ENCODE data around the gene FBXL7.

Gene FBXL7

GRCh38 chr5:15786884-15787283 lies 286.9 kb downstream of the FBXL7 start:
- no peak for DNase-seq

DNA sequence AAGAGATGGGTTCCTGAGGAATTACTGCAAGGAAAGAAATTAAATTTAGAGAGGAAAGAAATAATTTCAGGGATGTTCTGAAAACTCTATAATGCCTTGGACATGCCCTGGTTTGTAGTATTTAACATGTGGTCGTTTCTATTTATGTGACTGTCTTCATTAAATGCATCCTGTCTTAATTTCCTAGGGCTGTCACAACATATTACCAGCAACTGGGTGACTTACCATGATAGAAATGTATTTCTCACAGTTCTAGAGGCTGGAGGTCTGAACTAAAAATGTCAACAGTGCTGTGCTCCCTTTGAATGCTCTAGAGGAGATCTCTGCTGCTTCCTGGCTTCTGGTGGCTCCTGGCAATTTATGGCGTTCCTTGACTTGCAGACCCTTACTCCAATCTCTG lies 287.7 kb downstream of the FBXL7 start:
- DNase-seq = no peak

DNA sequence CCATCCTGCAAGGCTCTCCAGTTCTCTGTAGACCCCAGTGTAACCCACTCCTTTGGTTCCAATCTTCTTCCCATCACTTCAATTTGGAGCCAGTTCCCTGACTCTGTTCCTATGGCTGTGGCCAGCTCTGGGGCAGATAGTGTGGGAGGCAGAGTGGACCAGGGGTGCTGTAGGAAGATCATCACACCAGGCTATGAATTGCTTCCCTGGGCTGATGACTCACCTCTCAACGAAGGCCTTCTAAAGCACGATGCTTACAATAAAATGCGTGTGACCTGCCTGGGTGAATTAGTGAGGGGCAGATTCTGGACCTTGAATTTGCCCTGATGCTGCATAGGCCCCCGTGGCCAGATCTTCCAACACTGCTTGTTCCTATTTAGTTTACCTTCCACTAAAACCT lies 289.7 kb downstream of the FBXL7 start:
- no peak for DNase-seq

- DNase-seq = no peak
These were observed 290.6 kb downstream of the FBXL7 start for GRCh38 chr5:15790446-15791018.

DNA sequence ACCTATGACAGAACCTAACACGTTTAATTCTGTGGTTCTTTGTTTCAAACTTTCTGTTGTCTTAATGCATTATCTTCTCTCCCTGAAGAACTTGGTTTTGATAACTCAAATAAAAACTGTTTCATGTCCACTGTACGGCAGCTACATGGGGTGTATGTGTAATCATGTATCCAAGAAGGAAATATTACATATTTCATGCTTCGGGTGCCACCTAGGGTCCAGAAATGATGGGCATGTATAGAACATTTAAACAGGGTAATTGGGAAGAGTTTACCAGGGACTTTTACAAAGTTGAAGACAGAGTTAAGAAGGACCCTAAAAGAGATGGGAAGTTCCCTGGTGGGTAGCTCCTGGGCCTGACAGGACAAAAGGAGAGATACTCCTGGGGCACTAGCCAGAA lies 291.3 kb downstream of the FBXL7 start:
- DNase-seq = no peak

GRCh38 chr5:15791859-15792258 lies 291.9 kb downstream of the FBXL7 start:
- no peak for DNase-seq

DNA sequence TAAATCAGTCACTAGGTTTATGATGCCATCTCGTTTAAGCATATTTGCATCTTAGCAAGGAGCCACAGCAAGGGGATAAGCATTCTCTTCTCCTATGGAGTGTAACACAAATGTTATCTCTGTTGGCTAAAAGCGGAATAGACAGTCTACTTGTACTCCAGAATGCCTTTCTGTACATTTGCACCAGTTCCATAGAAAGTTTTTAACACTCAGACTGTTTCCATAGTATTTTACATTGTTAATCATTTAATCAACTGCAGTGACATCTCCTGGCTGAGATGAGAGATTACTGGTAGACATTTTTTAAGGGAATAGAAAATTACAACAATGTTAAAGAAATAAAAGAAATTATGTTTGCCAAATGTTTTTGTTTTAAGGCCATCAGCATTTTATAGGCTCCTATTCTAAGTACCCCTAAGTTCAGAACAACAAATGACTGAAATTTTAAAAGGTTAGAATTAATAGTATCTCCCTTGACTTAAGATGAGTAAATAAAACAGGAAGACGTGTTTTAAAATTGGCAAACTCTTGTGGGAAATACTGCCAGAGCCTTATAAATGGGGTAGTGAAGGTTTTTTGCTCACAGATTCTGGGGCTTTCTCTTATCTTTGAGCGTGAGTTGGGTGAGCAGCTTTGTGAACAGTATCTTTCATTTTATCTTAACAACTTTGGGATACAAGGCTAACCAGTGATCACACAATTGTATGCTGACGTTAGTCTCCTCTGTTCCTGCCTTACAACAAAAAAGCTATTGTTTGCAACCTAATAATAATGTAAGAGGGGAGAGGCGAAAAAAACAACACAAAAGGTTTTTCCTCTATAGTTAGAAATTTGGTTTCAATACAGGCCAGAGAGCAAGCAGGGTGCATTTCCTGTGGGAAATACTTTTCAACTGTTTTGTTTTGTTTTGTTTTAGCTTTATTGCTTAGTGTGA lies 294.3 kb downstream of the FBXL7 start:
- no peak for DNase-seq

DNA sequence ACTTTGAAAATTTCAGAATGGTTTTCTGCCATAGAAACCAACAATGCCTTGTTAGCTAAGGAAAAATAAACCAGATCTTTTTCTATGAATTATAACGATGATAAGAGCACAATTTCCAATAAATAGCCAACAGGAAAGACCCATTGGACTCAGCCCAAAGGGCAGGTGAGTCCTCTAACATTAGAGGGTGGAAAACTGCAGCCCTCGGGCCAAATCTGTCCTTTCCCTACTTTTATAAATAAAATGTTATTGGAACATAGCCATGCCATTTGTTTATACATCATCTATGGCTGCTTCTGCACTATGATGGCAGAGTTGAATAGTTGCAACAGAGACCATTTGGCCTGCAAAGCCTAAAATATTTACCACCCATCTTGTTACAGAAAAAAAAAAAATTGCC lies 296.1 kb downstream of the FBXL7 start:
- DNase-seq = no peak

- DNase-seq = no peak
These were observed 296.6 kb downstream of the FBXL7 start for GRCh38 chr5:15796557-15796956.

DNA sequence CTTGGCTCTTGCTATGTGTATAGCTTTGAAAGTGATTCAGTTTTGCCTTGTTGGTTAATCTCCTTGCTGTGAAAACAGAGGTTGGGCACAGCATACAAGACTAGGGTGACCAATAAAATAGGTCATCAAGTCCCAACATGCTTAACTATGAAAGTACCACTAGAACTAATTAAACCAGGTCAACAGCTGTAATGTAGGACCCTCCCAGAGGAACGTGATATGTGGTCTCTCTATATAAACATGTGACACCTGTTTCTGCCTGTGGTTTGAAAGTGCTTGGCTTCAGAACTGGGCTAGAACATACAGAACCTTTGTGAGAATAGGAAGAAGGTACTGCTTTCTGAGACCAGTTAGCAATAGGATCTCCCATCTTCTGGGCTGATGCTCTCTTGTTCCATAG lies 297.1 kb downstream of the FBXL7 start:
- no peak for DNase-seq

DNA sequence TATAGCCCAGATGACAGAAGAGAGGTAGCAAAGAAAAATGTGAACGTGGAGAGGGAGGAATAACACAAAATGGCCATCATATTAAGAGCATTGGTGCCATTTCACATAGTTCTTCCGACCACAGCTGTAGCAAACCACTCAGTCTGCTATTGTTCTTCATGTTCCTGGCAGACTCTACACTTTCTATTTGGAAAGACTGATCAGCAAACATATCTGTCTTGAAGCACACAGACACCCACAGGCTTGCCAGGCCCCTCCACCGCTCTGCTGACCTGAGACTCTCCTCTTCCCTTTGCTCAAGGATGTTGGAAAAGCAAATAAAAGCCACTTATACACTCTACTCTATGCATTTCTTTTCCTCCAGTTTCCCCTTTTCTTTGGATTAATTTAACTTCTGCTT lies 298.0 kb downstream of the FBXL7 start:
- no peak for DNase-seq

DNA sequence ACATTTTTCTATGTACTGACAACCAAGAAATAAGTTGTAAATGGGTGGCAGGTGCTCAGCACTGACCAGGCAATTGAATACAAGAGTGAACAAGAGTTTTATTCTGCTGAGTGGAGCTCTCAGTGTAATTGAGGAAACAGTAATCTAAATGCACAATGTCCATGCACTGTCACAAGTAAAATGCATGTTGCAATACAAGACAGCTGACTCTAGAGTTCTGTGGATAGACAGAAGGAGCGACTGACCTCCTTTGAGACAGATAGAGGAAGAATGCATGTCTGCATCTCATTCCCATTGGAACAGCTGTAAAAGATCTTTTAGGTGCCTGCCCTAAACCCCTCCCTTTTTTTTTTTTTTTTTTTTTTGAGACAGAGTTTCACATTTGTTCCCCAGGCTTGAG lies 299.0 kb downstream of the FBXL7 start:
- DNase-seq = no peak

DNA sequence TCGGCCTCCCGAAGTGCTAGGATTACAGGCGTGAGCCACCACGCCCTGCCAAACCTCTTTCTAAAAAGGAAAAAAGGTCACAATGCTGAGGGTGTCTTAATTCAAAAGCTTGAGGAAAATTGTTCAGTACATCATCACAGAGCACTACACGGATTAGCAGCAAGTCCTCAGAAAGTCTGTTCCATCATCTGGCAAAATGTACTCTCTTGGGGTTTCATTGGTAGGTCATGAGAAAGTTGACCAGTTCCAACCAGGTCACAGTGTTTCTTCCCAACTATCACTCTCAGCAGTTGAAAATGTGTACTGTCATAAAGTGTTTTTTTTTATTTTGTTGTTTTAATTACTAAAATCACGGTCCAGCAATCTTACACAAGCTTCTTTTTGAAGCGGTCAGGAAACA lies 299.6 kb downstream of the FBXL7 start:
- no peak for DNase-seq

- DNase-seq = no peak
These were observed 303.3 kb downstream of the FBXL7 start for GRCh38 chr5:15803280-15803679.

DNA sequence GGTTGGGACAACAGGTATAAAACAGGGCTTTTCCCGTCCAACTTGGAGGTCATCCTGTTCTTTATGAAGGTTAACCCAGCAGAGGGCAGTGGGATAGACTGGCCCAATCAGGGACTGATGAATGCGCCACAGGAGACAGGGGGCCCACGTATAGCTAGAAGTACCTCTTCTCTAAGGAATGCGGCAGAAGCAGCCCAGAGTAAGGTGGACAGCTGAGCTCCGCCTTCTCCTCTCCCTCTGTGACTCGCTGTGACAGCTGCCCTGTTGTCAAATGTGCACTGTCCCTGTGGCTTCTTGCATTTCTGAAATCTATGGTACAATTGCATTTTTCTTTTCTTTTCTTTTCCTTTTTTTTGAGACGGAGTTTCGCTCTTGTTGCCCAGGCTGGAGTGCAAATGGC lies 306.6 kb downstream of the FBXL7 start:
- DNase-seq = no peak

- no peak for DNase-seq
These were observed 307.3 kb downstream of the FBXL7 start for GRCh38 chr5:15807248-15807647.

DNA sequence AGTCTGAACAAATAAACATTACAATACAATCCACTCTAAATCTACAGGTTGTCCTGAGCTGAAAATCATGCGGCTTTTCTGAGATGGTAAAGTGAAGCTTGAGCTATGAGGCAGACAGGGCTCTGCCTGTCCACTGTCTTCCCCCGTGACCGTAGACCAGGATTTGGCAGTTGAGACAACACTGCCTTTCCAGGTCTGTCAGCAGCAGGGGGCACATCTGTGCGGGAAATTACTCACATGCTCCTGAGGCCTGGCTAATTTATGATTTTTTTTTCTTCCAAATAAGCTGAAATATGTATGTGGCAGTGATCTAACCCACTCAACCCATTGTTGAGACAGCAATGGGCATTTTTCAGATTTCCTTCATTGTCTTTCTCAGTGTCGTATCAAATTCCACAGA lies 307.9 kb downstream of the FBXL7 start:
- DNase-seq = no peak

DNA sequence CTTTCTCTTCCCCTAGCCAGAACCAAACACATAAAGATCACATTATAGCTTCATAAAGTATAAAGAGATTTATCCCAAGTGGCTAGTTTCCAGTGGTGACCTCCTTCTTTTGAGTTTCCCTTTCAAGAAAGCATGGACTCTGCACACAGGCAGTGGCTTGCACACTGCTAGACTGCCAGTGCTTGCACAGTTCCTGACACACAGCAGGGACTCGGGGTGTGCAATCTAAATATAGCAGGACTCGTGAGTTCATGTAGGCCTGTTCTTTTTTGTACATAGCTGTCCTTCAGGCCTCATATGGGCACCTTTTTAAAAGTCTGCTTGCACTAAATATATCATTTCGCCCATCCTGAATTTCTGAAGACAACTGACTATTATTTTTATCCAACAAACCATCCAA lies 308.6 kb downstream of the FBXL7 start:
- DNase-seq = no peak

DNA sequence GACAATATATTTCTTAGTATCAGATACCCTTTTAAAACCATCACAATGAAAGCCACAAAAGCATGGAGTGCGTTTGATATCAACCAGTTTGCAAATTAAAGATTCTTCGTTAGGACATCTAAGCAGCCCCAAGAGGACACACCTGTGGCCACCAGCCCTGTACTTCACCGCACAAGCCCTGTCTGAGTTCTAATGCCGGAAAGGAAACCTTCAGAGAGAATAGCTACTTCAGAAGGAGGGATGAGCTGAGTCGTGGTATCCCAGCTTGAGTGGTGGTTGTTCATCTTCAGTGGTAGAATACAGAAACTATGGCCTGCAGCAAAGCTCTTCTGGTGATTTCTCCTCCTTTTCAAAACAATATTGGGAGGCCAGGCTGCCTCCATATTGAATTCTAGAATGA lies 319.6 kb downstream of the FBXL7 start:
- no peak for DNase-seq

DNA sequence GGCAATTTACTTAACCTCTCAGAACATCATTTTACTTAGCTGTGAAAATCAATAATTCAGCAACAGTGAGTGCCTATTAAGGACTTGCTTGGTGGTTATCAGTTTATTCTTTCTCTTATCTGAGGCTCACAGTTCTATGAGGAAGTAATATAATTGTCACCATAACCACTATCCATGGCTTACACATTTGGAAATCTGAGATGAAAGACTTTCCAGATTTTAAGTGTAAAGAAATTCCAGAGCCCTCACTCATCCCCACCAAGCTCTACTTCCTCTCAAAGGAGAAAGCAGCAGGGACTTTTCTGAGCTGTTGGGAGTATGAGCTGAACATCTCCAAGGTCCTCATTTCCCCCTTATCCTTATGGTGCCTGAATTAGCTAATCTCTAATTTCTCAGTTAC lies 321.5 kb downstream of the FBXL7 start:
- DNase-seq = no peak

DNA sequence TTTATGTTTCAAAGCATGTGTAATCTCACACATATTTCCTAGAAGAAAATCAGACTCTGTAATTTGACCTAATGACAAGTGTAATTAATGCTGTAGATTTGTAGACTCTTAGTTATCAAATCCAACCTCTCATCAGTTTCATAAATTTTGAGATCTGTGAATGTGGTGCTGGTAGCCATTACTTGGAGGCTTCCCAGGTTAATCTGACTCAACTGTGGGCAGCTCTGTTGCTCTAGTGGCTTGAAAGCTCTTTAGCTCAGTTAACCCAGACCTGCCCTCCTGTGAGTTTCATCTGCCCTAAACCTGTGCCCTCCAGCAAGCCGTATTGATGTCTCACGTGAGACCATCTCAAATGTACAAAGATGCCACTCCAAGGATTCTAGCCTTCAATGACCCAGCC lies 323.4 kb downstream of the FBXL7 start:
- DNase-seq = no peak

GRCh38 chr5:15827741-15828140 lies 327.8 kb downstream of the FBXL7 start:
- no peak for DNase-seq

GRCh38 chr5:15831408-15831807 lies 331.4 kb downstream of the FBXL7 start:
- no peak for DNase-seq

DNA sequence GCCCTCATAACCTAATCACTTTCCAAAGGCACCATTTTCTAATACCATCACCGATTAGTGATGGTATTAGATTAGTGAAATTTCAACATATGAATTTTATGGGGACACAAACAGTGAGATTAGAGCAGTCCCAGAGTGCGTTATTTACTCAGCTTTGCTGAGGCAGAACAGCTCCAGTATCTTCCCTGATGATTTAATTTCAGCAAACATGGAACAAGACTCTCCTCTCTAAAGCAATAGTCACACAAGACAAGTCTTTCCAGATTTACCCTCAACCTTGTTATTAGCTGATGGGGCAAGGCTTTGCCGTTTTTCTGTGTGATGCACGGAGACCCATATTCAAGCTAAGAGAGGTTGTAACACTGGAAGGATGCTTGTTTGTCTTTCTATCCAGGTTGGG lies 333.4 kb downstream of the FBXL7 start:
- DNase-seq = no peak

Measured in activated CD8-positive, alpha-beta memory T cell treated with anti-CD3 and anti-CD28 coated beads, Interleukin-2, amount 50 U/mL, for 4 hours (primary cell).